Calu3 (cell line): ENCODE results near the gene MIPOL1. TPM values are rescaled to one million over a fixed set of nuclear protein-coding genes. Genes with fewer than 3 reads are reported as not detected.

Experiments
- BruUV-seq: library from RNA; stranded (reverse); fragments of 400-500 nt; replicated peaks from 2 replicates; lab custom pipeline; 2021; lab: Mats Ljungman, UMichigan
- CTCF ChIA-PET: fragments of 300-600 bp; sonication (Branson Sonifier 250); formaldehyde crosslinking; loops from one replicate; lab custom pipeline; 2022; ENCODE audit warnings: antibody characterized with exemption; lab: Charles Lee
- DNase-seq: peaks from one replicate; pipeline ENCODE4 v3.0.0; 2022
- H3K27ac Mint-ChIP-seq: one replicate; pipeline ENCODE4 v1.8.0; 2022; ENCODE audit warnings: mixed read lengths; ENCODE audit not compliant: unreplicated experiment
- H3K27me3 Mint-ChIP-seq: one replicate; pipeline ENCODE4 v1.8.0; 2022; ENCODE audit warnings: mixed read lengths; ENCODE audit not compliant: unreplicated experiment
- H3K36me3 Mint-ChIP-seq: one replicate; pipeline ENCODE4 v1.8.0; 2022; ENCODE audit warnings: mild to moderate bottlenecking, moderate library complexity, mixed read lengths; ENCODE audit not compliant: insufficient read depth, unreplicated experiment
- H3K4me1 Mint-ChIP-seq: one replicate; pipeline ENCODE4 v1.8.0; 2022; ENCODE audit warnings: mild to moderate bottlenecking, low read depth, mixed read lengths; ENCODE audit not compliant: unreplicated experiment
- H3K4me3 Mint-ChIP-seq: one replicate; pipeline ENCODE4 v1.8.0; 2022; ENCODE audit warnings: mild to moderate bottlenecking, low read depth, moderate library complexity, mixed read lengths; ENCODE audit not compliant: unreplicated experiment
- H3K9me3 Mint-ChIP-seq: one replicate; pipeline ENCODE4 v1.8.0; 2022; ENCODE audit warnings: low read depth, mixed read lengths; ENCODE audit not compliant: unreplicated experiment
- intact Hi-C: fragments of 100-400 bp; cut with micrococcal nuclease; formaldehyde crosslinking; loops from one replicate; pipeline ENCODE4 v1.10.0; 2022; ENCODE audit not compliant: unreplicated experiment
- total RNA-seq: library from RNA; stranded (reverse); gene quantifications from 2 replicates; pipeline ENCODE4 v1.2.3, GENCODE V29; 2022
- TF ChIP-seq, protein P1 (sequence below): fragments of 200-600 bp; IDR thresholded peaks from one replicate; pipeline ENCODE4 v1.8.0; 2022; ENCODE audit warnings: antibody characterized with exemption; ENCODE audit not compliant: unreplicated experiment

The MIPOL1 gene
- total RNA-seq, 1 experiment from 2014 or later: 27.2 TPM

- H3K27me3 Mint-ChIP-seq: no peaks in the 10 kb centered on the region
- no TSS peak for BruUV-seq
- no peak for DNase-seq
- no peaks in the 10 kb centered on the region for H3K4me1 Mint-ChIP-seq
- intact Hi-C loops: no loop called here
- no peaks in the 10 kb centered on the region for H3K36me3 Mint-ChIP-seq
- H3K27ac Mint-ChIP-seq: no peak overlapping the region
- H3K9me3 Mint-ChIP-seq: no peaks in the 10 kb centered on the region
- H3K4me3 Mint-ChIP-seq: no peak overlapping the region
- CTCF ChIA-PET: interaction anchor here (1.0 kb wide), 1 partner anchor 214 kb away, joined by 3 read pairs; no protein-coding TSS in a partner anchor
- TF ChIP-seq, protein P1, sequence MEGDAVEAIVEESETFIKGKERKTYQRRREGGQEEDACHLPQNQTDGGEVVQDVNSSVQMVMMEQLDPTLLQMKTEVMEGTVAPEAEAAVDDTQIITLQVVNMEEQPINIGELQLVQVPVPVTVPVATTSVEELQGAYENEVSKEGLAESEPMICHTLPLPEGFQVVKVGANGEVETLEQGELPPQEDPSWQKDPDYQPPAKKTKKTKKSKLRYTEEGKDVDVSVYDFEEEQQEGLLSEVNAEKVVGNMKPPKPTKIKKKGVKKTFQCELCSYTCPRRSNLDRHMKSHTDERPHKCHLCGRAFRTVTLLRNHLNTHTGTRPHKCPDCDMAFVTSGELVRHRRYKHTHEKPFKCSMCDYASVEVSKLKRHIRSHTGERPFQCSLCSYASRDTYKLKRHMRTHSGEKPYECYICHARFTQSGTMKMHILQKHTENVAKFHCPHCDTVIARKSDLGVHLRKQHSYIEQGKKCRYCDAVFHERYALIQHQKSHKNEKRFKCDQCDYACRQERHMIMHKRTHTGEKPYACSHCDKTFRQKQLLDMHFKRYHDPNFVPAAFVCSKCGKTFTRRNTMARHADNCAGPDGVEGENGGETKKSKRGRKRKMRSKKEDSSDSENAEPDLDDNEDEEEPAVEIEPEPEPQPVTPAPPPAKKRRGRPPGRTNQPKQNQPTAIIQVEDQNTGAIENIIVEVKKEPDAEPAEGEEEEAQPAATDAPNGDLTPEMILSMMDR: no peak
Measured at GRCh38 chr14:37237094-37237493, 39.4 kb downstream of the MIPOL1 start.

DNA sequence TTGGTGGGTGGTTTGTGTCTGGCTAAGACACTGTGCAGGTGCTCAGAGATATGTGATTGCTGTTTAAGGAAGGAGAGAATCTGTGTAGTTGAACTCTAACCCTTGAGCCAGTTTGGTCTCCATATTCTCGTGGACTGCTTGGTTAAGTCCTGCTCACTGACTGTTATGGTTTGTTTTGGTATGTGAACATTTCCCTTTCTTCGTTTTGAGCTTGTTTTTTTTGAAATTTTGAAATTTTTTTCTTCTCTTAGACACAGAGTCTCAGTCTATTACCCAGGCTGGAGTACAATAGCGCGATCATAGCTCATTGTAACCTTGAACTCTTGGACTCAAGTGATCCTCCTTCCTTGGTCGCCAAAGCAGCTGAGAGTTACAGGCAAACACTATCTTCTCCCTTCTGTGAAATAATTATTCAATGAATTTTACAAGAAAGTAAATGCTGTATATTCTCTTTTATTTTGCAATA is 40.0 kb downstream of the MIPOL1 start:
- intact Hi-C loops: no loop called here
- no TSS peak for BruUV-seq
- Mint-ChIP-seq H3K9me3 (no peaks in the 10 kb centered on the region), H3K4me3 (no peak overlapping the region), H3K36me3 (no peaks in the 10 kb centered on the region), H3K27me3 (no peaks in the 10 kb centered on the region), H3K4me1 (no peaks in the 10 kb centered on the region), H3K27ac (no peak overlapping the region)
- CTCF ChIA-PET: interaction anchor here (1.0 kb wide), 1 partner anchor 214 kb away, joined by 3 read pairs; no protein-coding TSS in a partner anchor
- TF ChIP-seq, protein P1: no peak
- no peak for DNase-seq

GRCh38 chr14:37241198-37241597 is 43.5 kb downstream of the MIPOL1 start:
- no peaks in the 10 kb centered on the region for H3K36me3 Mint-ChIP-seq
- no peak overlapping the region for H3K4me3 Mint-ChIP-seq
- H3K9me3 Mint-ChIP-seq: no peaks in the 10 kb centered on the region
- intact Hi-C loops: no loop called here
- H3K4me1 Mint-ChIP-seq: no peaks in the 10 kb centered on the region
- TF ChIP-seq, protein P1: no peak
- BruUV-seq: no TSS peak
- H3K27me3 Mint-ChIP-seq: no peaks in the 10 kb centered on the region
- no peak for DNase-seq
- H3K27ac Mint-ChIP-seq: no peak overlapping the region
- CTCF ChIA-PET: no interaction called here

- DNase-seq: no peak
- intact Hi-C loops: loop anchor here (1.0 to 5.0 kb wide), 5 partner anchors 301 to 628 kb away; no protein-coding TSS in a partner anchor
- no TSS peak for BruUV-seq
- H3K4me3 Mint-ChIP-seq: no peak overlapping the region
- no peaks in the 10 kb centered on the region for H3K36me3 Mint-ChIP-seq
- H3K27ac Mint-ChIP-seq: no peak overlapping the region
- no peaks in the 10 kb centered on the region for H3K9me3 Mint-ChIP-seq
- H3K4me1 Mint-ChIP-seq: no peaks in the 10 kb centered on the region
- no peaks in the 10 kb centered on the region for H3K27me3 Mint-ChIP-seq
- CTCF ChIA-PET: interaction anchor here (0.5 to 1.8 kb wide), 3 partner anchors 333 to 731 kb away, joined by 3 to 13 read pairs (median 3); no protein-coding TSS in a partner anchor
- TF ChIP-seq, protein P1: peak; percentile 60
Measured at GRCh38 chr14:37246427-37246829, 48.7 kb downstream of the MIPOL1 start.
